Measurements from ENCODE around the gene KPNB1. TPM values are rescaled to one million over a fixed set of nuclear protein-coding genes. Genes with fewer than 3 reads are reported as not detected.

Gene KPNB1
- total RNA-seq, 2 experiments from 2014 or later, result 232 to 453 TPM

- BruUV-seq (replicated peaks), result no TSS peak
- Histone ChIP-seq H3K27ac (ENCODE audit: low read depth, low read length, poor library complexity, severe bottlenecking) (no peak overlapping the region), H2AFZ (ENCODE audit: low read length) (no peak overlapping the region), H3K4me2 (ENCODE audit: low read length) (no peak overlapping the region), H3K4me3 (ENCODE audit: low read depth, low read length, poor library complexity, severe bottlenecking) (no peak overlapping the region), H3K9me2 (ENCODE audit: insufficient read depth, low read length) (no peaks in the 10 kb centered on the region), H3K36me3 (ENCODE audit: insufficient read depth, low read length) (peaks cover 97% of the 10 kb centered on the region), H3K9me3 (ENCODE audit: low read length) (no peaks in the 10 kb centered on the region), H3K4me1 (ENCODE audit: insufficient read depth, low read length, poor library complexity, severe bottlenecking) (peaks cover 27% of the 10 kb centered on the region), H3K79me2 (ENCODE audit: insufficient read depth, low read depth, low read length) (peaks cover 50% of the 10 kb centered on the region; the same call in 1 of the 2 replicates), H4K20me1 (ENCODE audit: insufficient read depth, low read length) (peaks cover 45% of the 10 kb centered on the region)
- no peak for DNase-seq (ENCODE audit: low spot score)
- CTCF ChIA-PET (ENCODE audit: unreplicated experiment), result no interaction called here
- TF ChIP-seq EZH2phosphoT487 (IDR thresholded peaks at IDR 0.05; ENCODE audit: borderline replicate concordance, low read depth, low read length) (no peak), CTCF (conservative IDR thresholded peaks at IDR 0.05; ENCODE audit: low read length) (no peak)
- intact Hi-C loops (cut with micrococcal nuclease; ENCODE audit: unreplicated experiment), result no loop called here
- POLR2A ChIA-PET, result no interaction called here
Measured at GRCh38 chr17:47665655-47666054, 15.9 kb downstream of the KPNB1 start.

GRCh38 chr17:47669081-47669480 is 19.4 kb downstream of the KPNB1 start:
- Histone ChIP-seq H3K4me3 (ENCODE audit: low read depth, low read length, poor library complexity, severe bottlenecking) (no peak overlapping the region), H3K27ac (ENCODE audit: low read depth, low read length, poor library complexity, severe bottlenecking) (no peak overlapping the region), H3K79me2 (ENCODE audit: insufficient read depth, low read depth, low read length) (peaks cover 57% of the 10 kb centered on the region; the same call in 1 of the 2 replicates), H3K4me2 (ENCODE audit: low read length) (no peak overlapping the region), H3K9me2 (ENCODE audit: insufficient read depth, low read length) (no peaks in the 10 kb centered on the region), H3K4me1 (ENCODE audit: insufficient read depth, low read length, poor library complexity, severe bottlenecking) (peaks cover 7% of the 10 kb centered on the region), H3K36me3 (ENCODE audit: insufficient read depth, low read length) (peaks cover 96% of the 10 kb centered on the region), H4K20me1 (ENCODE audit: insufficient read depth, low read length) (peaks cover 49% of the 10 kb centered on the region), H2AFZ (ENCODE audit: low read length) (no peak overlapping the region), H3K9me3 (ENCODE audit: low read length) (no peaks in the 10 kb centered on the region)
- BruUV-seq (replicated peaks), result no TSS peak
- POLR2A ChIA-PET, result interaction anchor here (0.7 to 1.2 kb wide), 2 partner anchors 20 to 389 kb away, joined by 3 read pairs; partner anchors contain the start of gene KPNB1
- CTCF ChIA-PET (ENCODE audit: unreplicated experiment), result interaction anchor here (0.6 kb wide), 1 partner anchor 25 kb away, joined by 3 read pairs; no protein-coding TSS in a partner anchor
- no peak for DNase-seq (ENCODE audit: low spot score)
- intact Hi-C loops (cut with micrococcal nuclease; ENCODE audit: unreplicated experiment), result no loop called here
- no peak for TF ChIP-seq EZH2phosphoT487 (IDR thresholded peaks at IDR 0.05; ENCODE audit: borderline replicate concordance, low read depth, low read length)
- TF ChIP-seq CTCF (conservative IDR thresholded peaks at IDR 0.05; ENCODE audit: low read length), result no peak

GRCh38 chr17:47670064-47670463 is 20.3 kb downstream of the KPNB1 start:
- no peak for DNase-seq (ENCODE audit: low spot score)
- intact Hi-C loops (cut with micrococcal nuclease; ENCODE audit: unreplicated experiment), result no loop called here
- peaks cover 96% of the 10 kb centered on the region for H3K36me3 ChIP-seq (ENCODE audit: insufficient read depth, low read length)
- H4K20me1 ChIP-seq (ENCODE audit: insufficient read depth, low read length), result peaks cover 42% of the 10 kb centered on the region
- POLR2A ChIA-PET, result interaction anchor here (1.2 kb wide), 1 partner anchor 21 kb away, joined by 3 read pairs; the partner anchor contains the start of gene KPNB1
- peaks cover 50% of the 10 kb centered on the region; the same call in 1 of the 2 replicates for H3K79me2 ChIP-seq (ENCODE audit: insufficient read depth, low read depth, low read length)
- no peaks in the 10 kb centered on the region for H3K9me3 ChIP-seq (ENCODE audit: low read length)
- no peak overlapping the region for H2AFZ ChIP-seq (ENCODE audit: low read length)
- H3K9me2 ChIP-seq (ENCODE audit: insufficient read depth, low read length), result no peaks in the 10 kb centered on the region
- BruUV-seq (replicated peaks), result no TSS peak
- no peak overlapping the region for H3K4me2 ChIP-seq (ENCODE audit: low read length)
- no peak overlapping the region for H3K4me3 ChIP-seq (ENCODE audit: low read depth, low read length, poor library complexity, severe bottlenecking)
- no peaks in the 10 kb centered on the region for H3K4me1 ChIP-seq (ENCODE audit: insufficient read depth, low read length, poor library complexity, severe bottlenecking)
- TF ChIP-seq EZH2phosphoT487 (IDR thresholded peaks at IDR 0.05; ENCODE audit: borderline replicate concordance, low read depth, low read length) (no peak), CTCF (conservative IDR thresholded peaks at IDR 0.05; ENCODE audit: low read length) (no peak)
- H3K27ac ChIP-seq (ENCODE audit: low read depth, low read length, poor library complexity, severe bottlenecking), result no peak overlapping the region
- CTCF ChIA-PET (ENCODE audit: unreplicated experiment), result no interaction called here
